ENCODE data around the gene SEPTIN8.
A peak's percentile ranks its signal among the peaks of the same experiment; 100 is the strongest.

The SEPTIN8 gene

DNA sequence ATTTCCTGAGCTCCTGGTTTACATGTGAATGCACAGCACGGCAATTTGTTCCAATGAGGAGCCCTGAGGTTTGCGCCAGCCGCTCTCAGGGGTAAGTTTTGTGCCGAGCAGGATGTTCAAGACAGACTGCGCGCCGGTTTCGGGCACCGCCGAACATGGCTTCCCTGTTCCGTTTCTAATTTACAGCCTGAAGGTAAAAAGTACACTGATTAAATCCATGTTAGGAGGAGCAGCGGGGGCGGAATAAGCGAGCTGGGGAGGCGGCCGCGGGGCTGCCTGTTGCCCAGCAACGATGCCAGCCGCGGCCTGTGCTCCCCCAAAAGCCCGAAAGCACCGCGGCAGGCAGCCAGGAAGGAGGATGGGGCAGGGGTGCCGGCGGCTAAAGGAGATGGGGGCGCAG is 42.4 kb upstream of the SEPTIN8 start:
- Histone ChIP-seq H3K36me3 (ENCODE audit: insufficient read depth, low read length) (no peaks in the 10 kb centered on the region), H3K9ac (ENCODE audit: low read length) (no peak overlapping the region), H3K27me3 (ENCODE audit: control insufficient read depth in 1 of 2, insufficient read depth in 2 of 2, low read length in 2 of 2) (peaks cover 5 to 22% of the 10 kb centered on the region in 2 donors), H3K9me3 (ENCODE audit: low read length) (no peaks in the 10 kb centered on the region), H3K4me3 (ENCODE audit: low read depth in 1 of 2, low read length in 2 of 2) (no peak overlapping the region), H3K27ac (ENCODE audit: low read depth, low read length) (no peak overlapping the region), H3K4me1 (ENCODE audit: insufficient read depth, low read length) (peaks cover 10% of the 10 kb centered on the region)

DNA sequence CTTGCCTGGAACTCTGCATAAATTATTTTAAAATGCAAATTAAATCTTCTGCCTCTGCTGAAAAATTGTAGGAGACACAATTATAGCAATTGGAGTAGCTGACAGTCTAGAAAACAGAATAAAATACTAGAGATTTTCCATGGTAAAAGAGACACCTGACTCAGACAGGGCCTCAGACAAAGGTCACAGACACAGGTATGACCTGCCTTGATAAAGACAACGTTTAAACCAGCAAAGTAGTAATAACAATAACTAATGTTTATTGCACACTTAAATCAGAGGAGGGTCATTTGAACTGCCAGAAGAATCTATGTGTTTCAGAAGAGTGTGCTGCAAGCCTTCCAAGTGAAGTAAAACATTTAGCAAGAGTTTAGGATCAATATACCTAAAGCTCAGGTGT is 40.0 kb upstream of the SEPTIN8 start:
- Histone ChIP-seq H3K4me3 (ENCODE audit: low read depth in 1 of 2, low read length in 2 of 2) (no peak overlapping the region), H3K9me3 (ENCODE audit: low read length) (no peaks in the 10 kb centered on the region), H3K27me3 (ENCODE audit: control insufficient read depth in 1 of 2, insufficient read depth in 2 of 2, low read length in 2 of 2) (peaks cover 15 to 36% of the 10 kb centered on the region in 2 donors), H3K36me3 (ENCODE audit: insufficient read depth, low read length) (no peaks in the 10 kb centered on the region), H3K4me1 (ENCODE audit: insufficient read depth, low read length) (peaks cover 10% of the 10 kb centered on the region), H3K27ac (ENCODE audit: low read depth, low read length) (no peak overlapping the region), H3K9ac (ENCODE audit: low read length) (no peak overlapping the region)

DNA sequence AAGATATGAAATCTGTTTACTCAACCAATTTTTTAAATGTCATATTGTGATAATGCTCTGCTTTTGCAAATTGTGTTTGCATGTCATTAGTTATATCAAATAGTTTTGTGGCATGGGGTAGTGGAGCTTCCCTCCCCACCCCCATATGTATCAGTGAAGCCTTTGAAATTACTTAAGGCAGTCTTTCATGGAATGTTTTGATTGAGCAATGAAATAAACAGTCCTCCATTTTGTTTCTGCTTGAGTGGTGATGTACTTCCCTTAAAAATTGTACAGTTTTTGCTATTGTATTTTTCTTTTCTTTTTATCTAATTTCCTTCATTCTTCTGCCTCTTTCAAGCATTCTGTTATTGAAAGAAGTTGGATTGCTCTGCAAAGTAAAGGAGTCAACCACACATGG is 39.5 kb upstream of the SEPTIN8 start:
- H3K27me3 ChIP-seq (ENCODE audit: control insufficient read depth in 1 of 2, insufficient read depth in 2 of 2, low read length in 2 of 2): peaks cover 20 to 41% of the 10 kb centered on the region in 2 donors
- no peaks in the 10 kb centered on the region for H3K36me3 ChIP-seq (ENCODE audit: insufficient read depth, low read length)
- no peak overlapping the region for H3K9ac ChIP-seq (ENCODE audit: low read length)
- H3K9me3 ChIP-seq (ENCODE audit: low read length): no peaks in the 10 kb centered on the region
- H3K27ac ChIP-seq (ENCODE audit: low read depth, low read length): no peak overlapping the region
- H3K4me1 ChIP-seq (ENCODE audit: insufficient read depth, low read length): peaks cover 7% of the 10 kb centered on the region
- no peak overlapping the region for H3K4me3 ChIP-seq (ENCODE audit: low read depth in 1 of 2, low read length in 2 of 2)

DNA sequence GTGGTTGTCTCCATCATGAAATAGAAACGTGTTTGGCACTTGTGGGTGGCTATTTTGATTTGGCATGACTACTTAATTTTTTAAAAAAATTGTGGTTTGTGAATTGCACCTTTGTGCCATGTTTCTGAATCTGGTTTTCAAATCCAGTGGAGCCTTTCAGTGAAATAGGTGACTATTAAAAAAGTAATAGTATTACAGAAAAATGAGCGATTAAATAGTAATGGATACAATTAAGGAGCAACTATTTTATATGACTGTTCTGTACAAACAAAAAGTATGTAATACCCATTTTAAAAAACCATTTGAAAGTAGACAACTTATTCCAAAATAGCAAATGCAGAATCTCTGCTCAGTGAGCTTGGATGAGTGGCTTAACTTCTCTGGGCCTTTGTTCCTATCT is 39.0 kb upstream of the SEPTIN8 start:
- no peak overlapping the region for H3K4me3 ChIP-seq (ENCODE audit: low read depth in 1 of 2, low read length in 2 of 2)
- H3K9ac ChIP-seq (ENCODE audit: low read length): no peak overlapping the region
- H3K27ac ChIP-seq (ENCODE audit: low read depth, low read length): no peak overlapping the region
- H3K9me3 ChIP-seq (ENCODE audit: low read length): no peaks in the 10 kb centered on the region
- H3K4me1 ChIP-seq (ENCODE audit: insufficient read depth, low read length): peaks cover 7% of the 10 kb centered on the region
- H3K27me3 ChIP-seq (ENCODE audit: control insufficient read depth in 1 of 2, insufficient read depth in 2 of 2, low read length in 2 of 2): peaks cover 22 to 46% of the 10 kb centered on the region in 2 donors
- no peaks in the 10 kb centered on the region for H3K36me3 ChIP-seq (ENCODE audit: insufficient read depth, low read length)

DNA sequence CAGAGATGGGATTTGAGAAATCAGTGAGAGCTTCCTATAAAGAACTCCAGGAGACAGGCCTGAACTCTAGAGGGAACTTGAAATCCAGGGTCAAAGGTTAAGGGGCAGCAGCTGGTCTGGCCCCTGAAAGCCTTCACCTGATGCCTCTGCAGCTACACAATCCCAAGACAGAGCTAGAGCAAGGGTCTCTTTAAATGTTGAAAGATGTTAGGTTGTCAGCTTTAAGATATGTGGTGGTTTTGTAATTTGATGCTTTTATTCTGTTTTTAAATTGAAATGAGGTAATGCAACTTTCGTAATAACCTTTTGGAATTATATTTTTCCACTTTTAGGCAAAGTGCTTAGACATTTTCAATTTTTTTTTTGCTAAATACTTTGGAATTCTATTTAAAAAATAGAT is 38.4 kb upstream of the SEPTIN8 start:
- no peak overlapping the region for H3K4me3 ChIP-seq (ENCODE audit: low read depth in 1 of 2, low read length in 2 of 2)
- peaks cover 7% of the 10 kb centered on the region for H3K4me1 ChIP-seq (ENCODE audit: insufficient read depth, low read length)
- no peaks in the 10 kb centered on the region for H3K9me3 ChIP-seq (ENCODE audit: low read length)
- H3K36me3 ChIP-seq (ENCODE audit: insufficient read depth, low read length): no peaks in the 10 kb centered on the region
- no peak overlapping the region for H3K27ac ChIP-seq (ENCODE audit: low read depth, low read length)
- no peak overlapping the region for H3K9ac ChIP-seq (ENCODE audit: low read length)
- H3K27me3 ChIP-seq (ENCODE audit: control insufficient read depth in 1 of 2, insufficient read depth in 2 of 2, low read length in 2 of 2): peaks cover 20 to 48% of the 10 kb centered on the region in 2 donors

DNA sequence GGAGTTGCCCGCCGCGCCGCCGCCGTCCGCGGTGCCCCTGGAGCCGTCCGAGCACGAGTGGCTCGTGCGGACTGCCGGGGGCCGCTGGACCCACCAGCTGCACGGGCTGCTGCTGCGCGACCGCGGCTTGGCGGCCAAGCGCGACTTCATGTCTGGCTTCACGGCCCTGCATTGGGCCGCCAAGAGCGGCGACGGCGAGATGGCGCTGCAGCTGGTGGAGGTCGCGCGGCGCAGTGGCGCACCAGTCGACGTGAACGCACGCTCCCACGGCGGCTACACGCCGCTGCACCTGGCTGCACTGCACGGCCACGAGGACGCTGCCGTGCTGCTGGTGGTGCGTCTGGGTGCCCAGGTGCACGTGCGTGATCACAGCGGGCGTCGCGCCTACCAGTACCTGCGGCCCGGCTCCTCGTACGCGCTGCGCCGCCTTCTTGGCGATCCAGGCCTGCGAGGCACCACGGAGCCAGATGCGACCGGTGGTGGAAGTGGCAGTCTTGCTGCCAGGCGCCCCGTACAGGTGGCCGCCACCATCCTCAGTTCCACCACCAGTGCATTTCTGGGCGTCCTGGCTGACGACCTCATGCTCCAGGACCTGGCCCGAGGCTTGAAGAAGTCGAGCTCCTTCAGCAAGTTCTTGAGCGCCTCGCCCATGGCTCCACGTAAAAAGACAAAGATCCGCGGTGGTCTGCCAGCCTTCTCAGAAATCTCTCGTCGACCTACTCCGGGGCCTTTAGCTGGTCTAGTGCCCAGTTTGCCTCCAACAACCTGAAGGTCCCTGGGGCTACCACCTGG is 37.7 kb upstream of the SEPTIN8 start:
- H3K27me3 ChIP-seq (ENCODE audit: control insufficient read depth in 1 of 2, insufficient read depth in 2 of 2, low read length in 2 of 2): peaks cover 20 to 43% of the 10 kb centered on the region in 2 donors
- H3K4me3 ChIP-seq (ENCODE audit: low read depth in 1 of 2, low read length in 2 of 2): no peak overlapping the region
- no peak overlapping the region for H3K27ac ChIP-seq (ENCODE audit: low read depth, low read length)
- H3K9me3 ChIP-seq (ENCODE audit: low read length): no peaks in the 10 kb centered on the region
- H3K36me3 ChIP-seq (ENCODE audit: insufficient read depth, low read length): no peaks in the 10 kb centered on the region
- H3K4me1 ChIP-seq (ENCODE audit: insufficient read depth, low read length): no peaks in the 10 kb centered on the region
- H3K9ac ChIP-seq (ENCODE audit: low read length): no peak overlapping the region

GRCh38 chr5:132813599-132814502 is 36.8 kb upstream of the SEPTIN8 start:
- no peak overlapping the region for H3K27ac ChIP-seq (ENCODE audit: low read depth, low read length)
- H3K9me3 ChIP-seq (ENCODE audit: low read length): no peaks in the 10 kb centered on the region
- H3K36me3 ChIP-seq (ENCODE audit: insufficient read depth, low read length): no peaks in the 10 kb centered on the region
- peak overlapping the region in 1 of 2 donors; percentile 20 for H3K4me3 ChIP-seq (ENCODE audit: low read depth in 1 of 2, low read length in 2 of 2)
- H3K4me1 ChIP-seq (ENCODE audit: insufficient read depth, low read length): no peaks in the 10 kb centered on the region
- H3K27me3 ChIP-seq (ENCODE audit: control insufficient read depth in 1 of 2, insufficient read depth in 2 of 2, low read length in 2 of 2): peaks cover 20 to 40% of the 10 kb centered on the region in 2 donors
- H3K9ac ChIP-seq (ENCODE audit: low read length): no peak overlapping the region

DNA sequence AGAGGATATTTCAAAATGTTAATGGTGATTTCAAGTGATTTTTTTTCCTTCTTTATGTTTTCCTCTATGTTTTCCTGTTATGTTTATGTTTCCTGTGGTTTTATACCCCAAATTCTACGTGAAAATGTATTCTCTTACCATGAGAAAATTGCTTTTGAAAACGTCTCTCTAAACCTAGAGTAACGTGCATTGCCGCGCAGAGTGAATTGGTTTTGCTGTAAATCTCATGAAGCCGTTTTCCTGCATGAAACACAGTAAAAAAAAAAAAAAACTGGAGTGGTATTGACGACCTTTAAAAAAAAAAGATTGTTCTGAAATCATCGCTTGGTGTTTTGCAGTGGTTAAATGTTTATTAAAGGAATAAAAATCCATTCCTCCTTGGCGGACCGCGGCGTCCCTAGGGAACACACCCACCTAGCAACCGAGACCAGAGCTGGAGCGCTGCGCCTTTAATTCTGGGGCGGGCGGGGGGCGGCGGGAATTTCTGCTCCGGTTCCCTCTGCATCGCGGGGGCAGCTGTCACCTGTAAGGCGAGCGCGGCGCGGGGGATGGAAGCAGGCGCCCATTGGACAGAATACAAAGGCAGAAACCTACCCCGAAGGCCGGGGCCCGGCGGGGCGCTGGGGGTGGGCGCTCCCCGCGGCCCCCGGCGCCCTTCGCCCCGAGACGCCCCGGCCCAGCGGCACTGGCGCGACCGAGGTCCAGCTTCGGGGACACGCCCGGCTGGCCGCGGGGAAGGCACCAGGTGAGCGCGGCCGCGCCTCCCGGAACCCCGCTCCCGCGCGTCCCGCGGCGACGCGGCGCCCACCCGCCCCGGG is 36.0 kb upstream of the SEPTIN8 start, which contains the start of gene SOWAHA:
Gene SOWAHA (plus strand): TSS at position 522 of the 818 bp plus-strand sequence. CDS start 320 bp downstream, outside the sequence.
- Histone ChIP-seq H3K9ac (ENCODE audit: low read length) (no peak within 1 kb of the TSS), H3K4me3 (ENCODE audit: low read depth in 1 of 2, low read length in 2 of 2) (peak within 1 kb of the TSS in 1 of 2 donors; percentile 20), H3K36me3 (ENCODE audit: insufficient read depth, low read length) (no peaks in the 10 kb centered on the region), H3K4me1 (ENCODE audit: insufficient read depth, low read length) (no peaks in the 10 kb centered on the region), H3K9me3 (ENCODE audit: low read length) (no peaks in the 10 kb centered on the region), H3K27me3 (ENCODE audit: control insufficient read depth in 1 of 2, insufficient read depth in 2 of 2, low read length in 2 of 2) (peaks cover 20 to 40% of the 10 kb centered on the region in 2 donors), H3K27ac (ENCODE audit: low read depth, low read length) (no peak within 1 kb of the TSS)

GRCh38 chr5:132812123-132812765 is 35.2 kb upstream of the SEPTIN8 start:
- no peaks in the 10 kb centered on the region for H3K4me1 ChIP-seq (ENCODE audit: insufficient read depth, low read length)
- no peaks in the 10 kb centered on the region for H3K36me3 ChIP-seq (ENCODE audit: insufficient read depth, low read length)
- H3K9me3 ChIP-seq (ENCODE audit: low read length): no peaks in the 10 kb centered on the region
- no peak overlapping the region for H3K27ac ChIP-seq (ENCODE audit: low read depth, low read length)
- no peak overlapping the region for H3K4me3 ChIP-seq (ENCODE audit: low read depth in 1 of 2, low read length in 2 of 2)
- H3K9ac ChIP-seq (ENCODE audit: low read length): no peak overlapping the region
- H3K27me3 ChIP-seq (ENCODE audit: control insufficient read depth in 1 of 2, insufficient read depth in 2 of 2, low read length in 2 of 2): peaks cover 20 to 40% of the 10 kb centered on the region in 2 donors

- H3K27me3 ChIP-seq (ENCODE audit: control insufficient read depth in 1 of 2, insufficient read depth in 2 of 2, low read length in 2 of 2): peaks cover 20 to 40% of the 10 kb centered on the region in 2 donors
Measured at GRCh38 chr5:132810605-132811004, 33.6 kb upstream of the SEPTIN8 start.

More at GRCh38 chr5:132810605-132811004, 33.6 kb upstream of the SEPTIN8 start:
- Histone ChIP-seq H3K9me3 (ENCODE audit: low read length) (no peaks in the 10 kb centered on the region), H3K4me3 (ENCODE audit: low read depth in 1 of 2, low read length in 2 of 2) (no peak overlapping the region), H3K36me3 (ENCODE audit: insufficient read depth, low read length) (no peaks in the 10 kb centered on the region), H3K27ac (ENCODE audit: low read depth, low read length) (no peak overlapping the region), H3K4me1 (ENCODE audit: insufficient read depth, low read length) (no peaks in the 10 kb centered on the region), H3K9ac (ENCODE audit: low read length) (no peak overlapping the region)
